Activated CD4-positive, CD25-positive, alpha-beta regulatory T cell treated with anti-CD3 and anti-CD28 coated beads, Interleukin-2, amount 50 U/mL, for 16 hours (primary cell): ENCODE measurements around the gene FBXW8.

Source experiments
- DNase-seq: peaks from one replicate; pipeline ENCODE4 v3.0.0-alpha.2; 2020; ENCODE audit warnings: low read depth, low spot score

FBXW8 gene

GRCh38 chr12:116885491-116885890 is 25.3 kb upstream of the FBXW8 start:
- no peak for DNase-seq

DNA sequence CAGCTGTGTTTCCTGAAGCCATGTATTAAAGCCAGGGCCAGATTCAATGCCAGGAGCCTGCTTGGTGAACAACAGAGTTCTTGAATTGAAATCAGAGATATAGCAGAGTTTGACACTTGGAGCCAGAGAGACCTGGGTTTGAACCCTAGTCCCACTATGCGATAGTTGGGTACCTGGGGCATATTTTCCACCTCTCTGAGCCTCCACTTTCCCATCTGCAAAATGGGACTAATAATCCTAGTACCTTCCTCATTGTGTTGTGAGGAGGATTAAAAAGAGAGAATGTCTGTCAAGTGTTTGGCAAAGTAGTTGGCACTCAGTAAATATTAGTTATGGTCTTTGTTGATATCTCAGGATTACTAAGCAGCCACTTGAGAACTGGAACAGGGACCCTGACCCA is 23.5 kb upstream of the FBXW8 start:
- DNase-seq, result no peak

GRCh38 chr12:116887897-116888296 is 22.9 kb upstream of the FBXW8 start:
- DNase-seq, result no peak

DNA sequence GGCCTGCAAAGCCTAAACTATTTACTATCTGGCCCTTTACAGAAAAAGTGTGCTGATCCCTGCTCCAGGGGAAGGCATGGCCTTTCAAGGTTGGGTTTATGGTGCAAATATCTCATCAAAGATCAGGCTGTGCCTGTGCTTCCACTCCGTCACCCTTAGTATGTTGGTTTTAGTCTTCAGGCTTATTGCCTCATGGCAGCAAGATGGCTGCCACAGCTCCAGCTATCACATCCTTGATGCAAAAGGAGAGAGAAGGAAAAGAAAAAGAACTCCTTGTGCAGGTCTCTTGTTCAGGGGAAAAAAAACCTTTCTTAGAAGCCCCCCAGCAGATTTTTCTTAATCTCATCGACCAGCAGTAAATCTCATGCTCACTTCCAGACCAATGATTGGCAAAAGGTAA is 20.4 kb upstream of the FBXW8 start:
- no peak for DNase-seq

GRCh38 chr12:116891019-116891418 is 19.7 kb upstream of the FBXW8 start:
- no peak for DNase-seq

GRCh38 chr12:116892349-116893140 is 18.2 kb upstream of the FBXW8 start:
- no peak for DNase-seq

GRCh38 chr12:116894913-116895312 is 15.8 kb upstream of the FBXW8 start:
- no peak for DNase-seq

DNA sequence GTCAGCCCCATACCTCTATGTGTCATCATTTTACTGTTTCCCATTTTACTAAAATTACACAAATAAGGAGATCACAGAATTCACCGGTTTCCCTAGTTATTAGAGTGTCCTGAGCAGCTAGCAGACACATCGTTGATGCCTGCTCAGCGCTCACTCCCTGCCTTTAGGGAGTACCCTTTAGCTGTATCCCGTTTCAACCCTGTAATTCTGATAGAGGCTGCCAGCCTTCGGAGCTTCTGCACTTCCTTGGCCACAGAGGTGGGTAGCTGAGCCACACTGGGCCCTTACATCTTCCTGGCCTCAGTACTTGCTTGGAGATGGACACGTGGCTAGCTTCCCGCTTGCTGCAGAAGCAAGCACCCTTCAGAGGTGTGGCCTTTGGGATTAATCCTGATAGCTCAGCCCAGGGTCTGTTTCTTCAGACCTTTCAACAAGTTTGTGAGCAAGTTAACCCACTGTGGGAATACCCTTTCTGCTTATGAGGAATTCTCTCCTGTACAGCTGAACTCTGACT is 14.3 kb upstream of the FBXW8 start:
- DNase-seq, result no peak

GRCh38 chr12:116897476-116897875 is 13.3 kb upstream of the FBXW8 start:
- no peak for DNase-seq

GRCh38 chr12:116898669-116899068 is 12.1 kb upstream of the FBXW8 start:
- no peak for DNase-seq

DNA sequence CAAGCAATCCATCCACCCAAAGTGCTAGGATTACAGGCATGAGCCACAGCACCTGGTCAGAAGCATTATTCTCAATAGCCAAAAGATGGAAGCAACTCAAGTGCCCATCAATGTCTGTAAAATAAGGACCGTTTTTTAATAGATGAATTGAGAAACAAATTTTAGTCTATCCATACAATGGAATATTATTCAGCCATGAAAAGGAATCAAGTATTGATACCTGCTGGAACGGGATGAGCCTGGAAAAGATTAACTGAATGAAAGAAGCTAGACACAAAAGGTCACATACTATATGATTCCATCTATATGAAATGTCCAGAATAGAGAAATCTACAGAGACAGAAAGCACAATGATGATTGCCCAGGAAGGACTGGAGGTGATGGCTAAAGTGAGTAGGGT is 9.1 kb upstream of the FBXW8 start:
- DNase-seq, result no peak

DNA sequence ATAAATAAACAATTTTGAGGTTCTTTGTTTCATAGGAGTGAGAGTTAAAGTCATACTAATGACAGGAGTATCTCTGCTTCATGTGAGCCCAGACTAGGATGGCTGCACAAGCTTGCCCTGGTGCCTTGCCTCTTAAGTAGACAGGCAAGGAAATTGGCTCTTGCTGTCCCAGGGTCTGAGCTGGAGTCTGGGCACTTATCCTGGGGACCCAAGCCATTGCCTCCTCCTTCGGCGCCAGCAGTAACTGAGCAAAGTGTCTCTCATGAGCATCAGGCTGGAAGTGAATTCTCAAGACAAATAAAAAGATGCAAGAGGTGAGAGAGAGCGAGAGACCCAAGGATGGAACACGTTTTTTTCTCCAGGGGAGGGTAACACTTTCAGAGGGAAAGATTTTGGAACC is 6.9 kb upstream of the FBXW8 start:
- DNase-seq, result no peak

GRCh38 chr12:116906285-116906684 is 4.5 kb upstream of the FBXW8 start:
- no peak for DNase-seq

DNA sequence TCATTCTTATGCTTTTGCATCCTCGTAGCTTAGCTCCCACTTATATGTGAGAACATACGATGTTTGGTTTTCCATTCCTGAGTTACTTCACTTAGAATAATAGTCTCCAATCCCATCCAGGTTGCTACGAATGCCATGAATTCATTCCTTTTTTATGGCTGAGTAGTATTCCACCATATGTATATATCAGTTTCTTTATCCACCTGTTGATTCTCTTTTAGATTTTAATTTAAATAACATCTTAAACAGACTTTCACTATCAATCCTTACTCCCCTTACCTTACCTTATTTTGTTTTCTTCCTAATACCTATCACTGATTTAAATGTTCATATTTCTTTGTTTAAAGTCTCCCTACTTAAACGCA is 488 bp upstream of the FBXW8 start:
- no peak for DNase-seq

DNA sequence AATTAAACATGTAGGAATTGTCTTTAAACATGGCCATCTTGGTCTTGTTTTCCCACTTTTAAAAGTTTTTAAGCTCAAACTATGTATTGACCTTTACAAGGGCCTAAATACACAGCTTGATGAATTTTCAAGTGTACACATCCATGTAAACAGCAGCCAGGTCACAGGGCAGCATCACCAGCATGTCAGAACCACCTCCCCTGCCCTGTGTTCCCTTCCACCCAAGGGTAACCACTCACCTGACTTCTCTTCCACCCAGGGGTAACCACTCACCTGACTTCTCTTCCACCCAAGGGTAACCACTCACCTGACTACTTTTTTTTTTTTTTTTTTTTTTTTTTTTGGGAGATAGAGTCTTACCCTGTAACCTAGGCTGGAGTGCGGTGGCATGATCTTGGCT is 4.6 kb downstream of the FBXW8 start:
- no peak for DNase-seq

- no peak for DNase-seq
Measured at GRCh38 chr12:116916122-116916521, 5.4 kb downstream of the FBXW8 start.

DNA sequence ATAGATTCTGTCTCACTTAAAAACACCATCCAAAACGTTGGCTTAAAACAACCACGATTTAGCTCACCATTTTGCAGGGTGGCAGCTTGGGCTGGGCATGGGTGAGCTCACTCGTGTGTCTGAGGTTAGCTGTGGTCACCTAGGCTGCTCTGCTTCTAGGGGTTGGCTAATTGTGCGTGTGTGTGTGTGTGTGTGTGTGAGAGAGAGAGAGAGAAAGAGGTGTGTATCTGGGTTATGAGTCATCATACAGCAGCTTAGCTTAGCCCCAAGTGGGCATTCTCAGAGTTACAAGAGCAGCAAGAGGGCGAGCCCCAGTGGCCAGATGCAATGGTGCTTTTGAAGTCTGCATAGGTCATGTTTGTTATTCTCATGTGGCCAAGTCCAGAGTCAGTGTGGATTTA is 6.0 kb downstream of the FBXW8 start:
- no peak for DNase-seq

GRCh38 chr12:116918464-116918863 is 7.7 kb downstream of the FBXW8 start:
- DNase-seq, result no peak

DNA sequence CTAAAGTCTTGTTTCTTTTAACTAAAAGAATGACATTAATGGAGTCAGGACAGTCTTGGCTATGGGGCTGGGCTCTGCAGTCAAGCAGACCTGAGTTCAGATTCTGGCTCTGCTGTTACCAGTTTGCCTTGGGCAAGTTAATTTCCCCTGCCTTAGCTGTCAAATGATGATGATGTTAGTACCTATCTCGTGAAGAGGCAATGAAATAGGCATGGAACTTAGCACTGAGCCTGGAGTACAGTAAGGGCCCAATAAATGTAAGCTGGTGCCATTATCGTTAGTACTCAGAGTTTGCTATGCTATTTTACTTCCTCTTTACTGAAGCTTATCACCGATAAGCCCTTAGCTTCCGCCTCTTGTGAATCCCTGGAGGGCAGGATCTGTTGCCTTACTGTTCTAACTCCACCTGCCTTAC is 8.5 kb downstream of the FBXW8 start:
- DNase-seq, result no peak

- no peak for DNase-seq
Measured at GRCh38 chr12:116919706-116920485, 9.1 kb downstream of the FBXW8 start.

- no peak for DNase-seq
Measured at GRCh38 chr12:116920939-116921338, 10.2 kb downstream of the FBXW8 start.

DNA sequence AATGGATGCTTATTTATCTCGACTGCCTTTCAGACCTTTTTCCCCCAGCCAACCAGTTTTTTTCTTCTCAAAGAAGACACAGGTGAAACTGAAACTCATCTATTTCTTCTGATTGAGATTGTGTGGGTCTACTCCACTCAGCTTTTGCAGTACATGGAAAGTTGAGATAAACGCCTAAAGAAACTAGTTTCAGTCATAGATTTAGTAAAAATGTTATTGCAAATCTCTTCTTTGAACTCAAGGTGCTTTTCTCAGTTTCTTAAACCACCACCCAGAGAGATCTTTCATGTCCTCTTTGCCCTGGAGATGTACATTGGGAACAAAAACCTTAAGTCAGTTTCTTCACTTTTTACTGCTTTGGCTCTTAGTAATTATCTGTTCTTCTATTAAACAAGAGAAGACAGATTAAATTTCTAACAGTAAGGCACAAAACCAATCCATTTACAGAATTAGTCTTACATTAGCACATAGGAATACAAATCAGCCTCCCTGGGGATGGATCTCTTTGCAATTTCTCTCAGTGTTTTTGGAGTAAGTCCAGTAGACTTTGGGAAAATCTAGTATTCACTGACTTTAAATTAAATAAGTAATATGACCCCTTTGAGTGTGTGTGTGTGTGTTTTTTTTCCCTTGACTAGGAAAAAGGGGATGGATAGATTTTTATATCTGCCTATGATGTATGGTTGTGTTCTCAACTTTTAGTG is 11.6 kb downstream of the FBXW8 start:
- no peak for DNase-seq
